ENCODE results near the gene BLVRB. TPM values are rescaled to one million over a fixed set of nuclear protein-coding genes. Genes with fewer than 3 reads are reported as not detected.

Gene BLVRB
- total and polyA plus RNA-seq, 9 of the 15 experiments (the other 6 are each of a cell fraction or from before 2014, with no cell fraction given) = 81.1 to 749 (median 331) TPM

- TF ChIP-seq ZNF184 (CRISPR knock-in tag; IDR thresholded peaks at IDR 0.05) (no peak), ZNF3 (CRISPR knock-in tag; IDR thresholded peaks at IDR 0.05) (no peak), MAFG (tag; conservative IDR thresholded peaks at IDR 0.05) (no peak), CC2D1A (IDR thresholded peaks at IDR 0.05) (0 out of 2 replicates have a peak, but pooled peaks have one; percentile 43), ZNF717 (CRISPR knock-in tag; IDR thresholded peaks at IDR 0.05) (no peak), COPS2 (conservative IDR thresholded peaks at IDR 0.05) (no peak), KDM5B (IDR thresholded peaks at IDR 0.05; ENCODE audit: insufficient replicate concordance, low read depth, low read length) (peak; percentile 28), TAF7 (tag; IDR thresholded peaks at IDR 0.05) (no peak), POLR3G (IDR thresholded peaks at IDR 0.05; ENCODE audit: extremely low read depth, insufficient read length, insufficient replicate concordance) (no peak), CXXC5 (CRISPR knock-in tag; IDR thresholded peaks at IDR 0.05) (0 out of 2 replicates have a peak, but pooled peaks have one; percentile 46), GTF2A2 (tag; IDR thresholded peaks at IDR 0.05) (no peak), SMARCA5 (IDR thresholded peaks at IDR 0.05) (peak; percentile 97), NEUROD1 (IDR thresholded peaks at IDR 0.05; ENCODE audit: borderline replicate concordance, low read depth, low read length, partially characterized antibody) (no peak), ZNF79 (CRISPR knock-in tag; IDR thresholded peaks at IDR 0.05; ENCODE audit: low read depth) (no peak), BMI1 (IDR thresholded peaks at IDR 0.05; ENCODE audit: low read length) (no peak)
- TF ChIP-seq, protein P1, sequence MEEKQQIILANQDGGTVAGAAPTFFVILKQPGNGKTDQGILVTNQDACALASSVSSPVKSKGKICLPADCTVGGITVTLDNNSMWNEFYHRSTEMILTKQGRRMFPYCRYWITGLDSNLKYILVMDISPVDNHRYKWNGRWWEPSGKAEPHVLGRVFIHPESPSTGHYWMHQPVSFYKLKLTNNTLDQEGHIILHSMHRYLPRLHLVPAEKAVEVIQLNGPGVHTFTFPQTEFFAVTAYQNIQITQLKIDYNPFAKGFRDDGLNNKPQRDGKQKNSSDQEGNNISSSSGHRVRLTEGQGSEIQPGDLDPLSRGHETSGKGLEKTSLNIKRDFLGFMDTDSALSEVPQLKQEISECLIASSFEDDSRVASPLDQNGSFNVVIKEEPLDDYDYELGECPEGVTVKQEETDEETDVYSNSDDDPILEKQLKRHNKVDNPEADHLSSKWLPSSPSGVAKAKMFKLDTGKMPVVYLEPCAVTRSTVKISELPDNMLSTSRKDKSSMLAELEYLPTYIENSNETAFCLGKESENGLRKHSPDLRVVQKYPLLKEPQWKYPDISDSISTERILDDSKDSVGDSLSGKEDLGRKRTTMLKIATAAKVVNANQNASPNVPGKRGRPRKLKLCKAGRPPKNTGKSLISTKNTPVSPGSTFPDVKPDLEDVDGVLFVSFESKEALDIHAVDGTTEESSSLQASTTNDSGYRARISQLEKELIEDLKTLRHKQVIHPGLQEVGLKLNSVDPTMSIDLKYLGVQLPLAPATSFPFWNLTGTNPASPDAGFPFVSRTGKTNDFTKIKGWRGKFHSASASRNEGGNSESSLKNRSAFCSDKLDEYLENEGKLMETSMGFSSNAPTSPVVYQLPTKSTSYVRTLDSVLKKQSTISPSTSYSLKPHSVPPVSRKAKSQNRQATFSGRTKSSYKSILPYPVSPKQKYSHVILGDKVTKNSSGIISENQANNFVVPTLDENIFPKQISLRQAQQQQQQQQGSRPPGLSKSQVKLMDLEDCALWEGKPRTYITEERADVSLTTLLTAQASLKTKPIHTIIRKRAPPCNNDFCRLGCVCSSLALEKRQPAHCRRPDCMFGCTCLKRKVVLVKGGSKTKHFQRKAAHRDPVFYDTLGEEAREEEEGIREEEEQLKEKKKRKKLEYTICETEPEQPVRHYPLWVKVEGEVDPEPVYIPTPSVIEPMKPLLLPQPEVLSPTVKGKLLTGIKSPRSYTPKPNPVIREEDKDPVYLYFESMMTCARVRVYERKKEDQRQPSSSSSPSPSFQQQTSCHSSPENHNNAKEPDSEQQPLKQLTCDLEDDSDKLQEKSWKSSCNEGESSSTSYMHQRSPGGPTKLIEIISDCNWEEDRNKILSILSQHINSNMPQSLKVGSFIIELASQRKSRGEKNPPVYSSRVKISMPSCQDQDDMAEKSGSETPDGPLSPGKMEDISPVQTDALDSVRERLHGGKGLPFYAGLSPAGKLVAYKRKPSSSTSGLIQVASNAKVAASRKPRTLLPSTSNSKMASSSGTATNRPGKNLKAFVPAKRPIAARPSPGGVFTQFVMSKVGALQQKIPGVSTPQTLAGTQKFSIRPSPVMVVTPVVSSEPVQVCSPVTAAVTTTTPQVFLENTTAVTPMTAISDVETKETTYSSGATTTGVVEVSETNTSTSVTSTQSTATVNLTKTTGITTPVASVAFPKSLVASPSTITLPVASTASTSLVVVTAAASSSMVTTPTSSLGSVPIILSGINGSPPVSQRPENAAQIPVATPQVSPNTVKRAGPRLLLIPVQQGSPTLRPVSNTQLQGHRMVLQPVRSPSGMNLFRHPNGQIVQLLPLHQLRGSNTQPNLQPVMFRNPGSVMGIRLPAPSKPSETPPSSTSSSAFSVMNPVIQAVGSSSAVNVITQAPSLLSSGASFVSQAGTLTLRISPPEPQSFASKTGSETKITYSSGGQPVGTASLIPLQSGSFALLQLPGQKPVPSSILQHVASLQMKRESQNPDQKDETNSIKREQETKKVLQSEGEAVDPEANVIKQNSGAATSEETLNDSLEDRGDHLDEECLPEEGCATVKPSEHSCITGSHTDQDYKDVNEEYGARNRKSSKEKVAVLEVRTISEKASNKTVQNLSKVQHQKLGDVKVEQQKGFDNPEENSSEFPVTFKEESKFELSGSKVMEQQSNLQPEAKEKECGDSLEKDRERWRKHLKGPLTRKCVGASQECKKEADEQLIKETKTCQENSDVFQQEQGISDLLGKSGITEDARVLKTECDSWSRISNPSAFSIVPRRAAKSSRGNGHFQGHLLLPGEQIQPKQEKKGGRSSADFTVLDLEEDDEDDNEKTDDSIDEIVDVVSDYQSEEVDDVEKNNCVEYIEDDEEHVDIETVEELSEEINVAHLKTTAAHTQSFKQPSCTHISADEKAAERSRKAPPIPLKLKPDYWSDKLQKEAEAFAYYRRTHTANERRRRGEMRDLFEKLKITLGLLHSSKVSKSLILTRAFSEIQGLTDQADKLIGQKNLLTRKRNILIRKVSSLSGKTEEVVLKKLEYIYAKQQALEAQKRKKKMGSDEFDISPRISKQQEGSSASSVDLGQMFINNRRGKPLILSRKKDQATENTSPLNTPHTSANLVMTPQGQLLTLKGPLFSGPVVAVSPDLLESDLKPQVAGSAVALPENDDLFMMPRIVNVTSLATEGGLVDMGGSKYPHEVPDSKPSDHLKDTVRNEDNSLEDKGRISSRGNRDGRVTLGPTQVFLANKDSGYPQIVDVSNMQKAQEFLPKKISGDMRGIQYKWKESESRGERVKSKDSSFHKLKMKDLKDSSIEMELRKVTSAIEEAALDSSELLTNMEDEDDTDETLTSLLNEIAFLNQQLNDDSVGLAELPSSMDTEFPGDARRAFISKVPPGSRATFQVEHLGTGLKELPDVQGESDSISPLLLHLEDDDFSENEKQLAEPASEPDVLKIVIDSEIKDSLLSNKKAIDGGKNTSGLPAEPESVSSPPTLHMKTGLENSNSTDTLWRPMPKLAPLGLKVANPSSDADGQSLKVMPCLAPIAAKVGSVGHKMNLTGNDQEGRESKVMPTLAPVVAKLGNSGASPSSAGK (IDR thresholded peaks at IDR 0.05) = no peak
- TF ChIP-seq, protein P2, sequence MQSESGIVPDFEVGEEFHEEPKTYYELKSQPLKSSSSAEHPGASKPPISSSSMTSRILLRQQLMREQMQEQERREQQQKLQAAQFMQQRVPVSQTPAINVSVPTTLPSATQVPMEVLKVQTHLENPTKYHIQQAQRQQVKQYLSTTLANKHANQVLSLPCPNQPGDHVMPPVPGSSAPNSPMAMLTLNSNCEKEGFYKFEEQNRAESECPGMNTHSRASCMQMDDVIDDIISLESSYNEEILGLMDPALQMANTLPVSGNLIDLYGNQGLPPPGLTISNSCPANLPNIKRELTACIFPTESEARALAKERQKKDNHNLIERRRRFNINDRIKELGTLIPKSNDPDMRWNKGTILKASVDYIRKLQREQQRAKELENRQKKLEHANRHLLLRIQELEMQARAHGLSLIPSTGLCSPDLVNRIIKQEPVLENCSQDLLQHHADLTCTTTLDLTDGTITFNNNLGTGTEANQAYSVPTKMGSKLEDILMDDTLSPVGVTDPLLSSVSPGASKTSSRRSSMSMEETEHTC (IDR thresholded peaks at IDR 0.05) = no peak
Measured at GRCh38 chr19:40403262-40403984, 62.1 kb downstream of the BLVRB start (continued).

All from K562 (cell line).